GDM1 (cell line): ENCODE results near the gene GBX1.

Experiments
- DNase-seq: peaks from one replicate; lab custom pipeline; 2025; lab: John Stamatoyannopoulos, UW

GBX1 gene

GRCh38 chr7:151114151-151115090, 53.1 kb downstream of the GBX1 start:
- no peak for DNase-seq

- DNase-seq, result no peak
Measured at GRCh38 chr7:151113344-151114150, 53.9 kb downstream of the GBX1 start.

- peak; percentile 38 for DNase-seq
Measured at GRCh38 chr7:151110941-151111645, 56.4 kb downstream of the GBX1 start.

GRCh38 chr7:151110236-151110940, 57.1 kb downstream of the GBX1 start:
- DNase-seq, result no peak

- DNase-seq, result no peak
Measured at GRCh38 chr7:151109094-151110048, 58.1 kb downstream of the GBX1 start.

- DNase-seq, result no peak
Measured at GRCh38 chr7:151107882-151108281, 59.6 kb downstream of the GBX1 start.

GRCh38 chr7:151104411-151105235, 62.9 kb downstream of the GBX1 start:
- no peak for DNase-seq

GRCh38 chr7:151103973-151104372, 63.5 kb downstream of the GBX1 start:
- no peak for DNase-seq

- no peak for DNase-seq
Measured at GRCh38 chr7:151102991-151103390, 64.5 kb downstream of the GBX1 start.

- DNase-seq, result no peak
Measured at GRCh38 chr7:151101621-151102396, 65.7 kb downstream of the GBX1 start.

GRCh38 chr7:151100921-151101320, 66.6 kb downstream of the GBX1 start:
- DNase-seq, result no peak

GRCh38 chr7:151099486-151100211, 67.8 kb downstream of the GBX1 start:
- DNase-seq, result no peak
